Activated CD4-positive, alpha-beta T cell treated with anti-CD3 and anti-CD28 coated beads for 1 hour (primary cell): ENCODE results near the gene FAM83D.

ENCODE experiments used
- DNase-seq: peaks from one replicate; pipeline ENCODE4 v3.0.0-alpha.2; 2020

Gene FAM83D

GRCh38 chr20:38895098-38895949, 30.9 kb upstream of the FAM83D start:
- no peak for DNase-seq

- no peak for DNase-seq
Observed at GRCh38 chr20:38896009-38896594, 30.1 kb upstream of the FAM83D start.

- DNase-seq = no peak
Observed at GRCh38 chr20:38897267-38897666, 28.9 kb upstream of the FAM83D start.

GRCh38 chr20:38900606-38901005, 25.6 kb upstream of the FAM83D start:
- DNase-seq = no peak

GRCh38 chr20:38902601-38903000, 23.6 kb upstream of the FAM83D start:
- DNase-seq = no peak

- no peak for DNase-seq
Observed at GRCh38 chr20:38903335-38903734, 22.9 kb upstream of the FAM83D start.

- DNase-seq = no peak
Observed at GRCh38 chr20:38905375-38905774, 20.8 kb upstream of the FAM83D start.

GRCh38 chr20:38907918-38908677, 18.1 kb upstream of the FAM83D start:
- DNase-seq = no peak

GRCh38 chr20:38915355-38915754, 10.9 kb upstream of the FAM83D start:
- no peak for DNase-seq

- DNase-seq = no peak
Observed at GRCh38 chr20:38917657-38918056, 8.6 kb upstream of the FAM83D start.

- DNase-seq = no peak
Observed at GRCh38 chr20:38918172-38918571, 8.0 kb upstream of the FAM83D start.

- DNase-seq = no peak
Observed at GRCh38 chr20:38919683-38920082, 6.5 kb upstream of the FAM83D start.

GRCh38 chr20:38920411-38920810, 5.8 kb upstream of the FAM83D start:
- no peak for DNase-seq

- DNase-seq = no peak
Observed at GRCh38 chr20:38920851-38921250, 5.4 kb upstream of the FAM83D start.

GRCh38 chr20:38924718-38925117, 1.5 kb upstream of the FAM83D start:
- DNase-seq = no peak

- DNase-seq = no peak
Observed at GRCh38 chr20:38926934-38927616, 858 bp downstream of the FAM83D start.

- no peak for DNase-seq
Observed at GRCh38 chr20:38927902-38928578, 1.8 kb downstream of the FAM83D start.

GRCh38 chr20:38930242-38930569, 4.0 kb downstream of the FAM83D start:
- DNase-seq = no peak

- DNase-seq = no peak
Observed at GRCh38 chr20:38931984-38932383, 5.8 kb downstream of the FAM83D start.

- no peak for DNase-seq
Observed at GRCh38 chr20:38932457-38933120, 6.4 kb downstream of the FAM83D start.

- DNase-seq = no peak
Observed at GRCh38 chr20:38934530-38934929, 8.3 kb downstream of the FAM83D start.

GRCh38 chr20:38935285-38935684, 9.1 kb downstream of the FAM83D start:
- no peak for DNase-seq
